Measurements from ENCODE around the gene ANKRD13A.

Gene ANKRD13A

GRCh38 chr12:110010853-110011723, 11.9 kb downstream of the ANKRD13A start:
- H3K4me3 ChIP-seq (ENCODE audit: low read length): no peak overlapping the region
- H3K27ac ChIP-seq (ENCODE audit: low read length): no peak overlapping the region
- H3K9ac ChIP-seq (ENCODE audit: low read depth, low read length): no peak overlapping the region
- no peaks in the 10 kb centered on the region for H3K27me3 ChIP-seq (ENCODE audit: insufficient read depth, low read length)
- H3K9me3 ChIP-seq (ENCODE audit: insufficient read depth, low read depth, low read length): no peaks in the 10 kb centered on the region
- H3K36me3 ChIP-seq (ENCODE audit: insufficient read depth, low read depth, low read length): 0 out of 2 replicates have a peak, but pooled peaks cover 4% of the 10 kb centered on the region
- no peaks in the 10 kb centered on the region for H3K4me1 ChIP-seq (ENCODE audit: insufficient read depth, low read length)

- Histone ChIP-seq H3K9me3 (ENCODE audit: insufficient read depth, low read depth, low read length) (no peaks in the 10 kb centered on the region), H3K27ac (ENCODE audit: low read length) (no peak overlapping the region), H3K27me3 (ENCODE audit: insufficient read depth, low read length) (no peaks in the 10 kb centered on the region), H3K9ac (ENCODE audit: low read depth, low read length) (no peak overlapping the region), H3K4me1 (ENCODE audit: insufficient read depth, low read length) (no peaks in the 10 kb centered on the region), H3K36me3 (ENCODE audit: insufficient read depth, low read depth, low read length) (0 out of 2 replicates have a peak, but pooled peaks cover 4% of the 10 kb centered on the region), H3K4me3 (ENCODE audit: low read length) (no peak overlapping the region)
Measured at GRCh38 chr12:110012137-110012536, 12.9 kb downstream of the ANKRD13A start.

GRCh38 chr12:110012659-110013058, 13.4 kb downstream of the ANKRD13A start:
- Histone ChIP-seq H3K4me1 (ENCODE audit: insufficient read depth, low read length) (no peaks in the 10 kb centered on the region), H3K9ac (ENCODE audit: low read depth, low read length) (no peak overlapping the region)

GRCh38 chr12:110015132-110015531, 15.9 kb downstream of the ANKRD13A start:
- Histone ChIP-seq H3K27ac (ENCODE audit: low read length) (no peak overlapping the region), H3K4me1 (ENCODE audit: insufficient read depth, low read length) (no peaks in the 10 kb centered on the region), H3K9ac (ENCODE audit: low read depth, low read length) (no peak overlapping the region), H3K27me3 (ENCODE audit: insufficient read depth, low read length) (no peaks in the 10 kb centered on the region), H3K9me3 (ENCODE audit: insufficient read depth, low read depth, low read length) (no peaks in the 10 kb centered on the region), H3K4me3 (ENCODE audit: low read length) (no peak overlapping the region), H3K36me3 (ENCODE audit: insufficient read depth, low read depth, low read length) (peaks cover 10% of the 10 kb centered on the region; the same call in 1 of the 2 replicates)

More at GRCh38 chr12:110012659-110013058, 13.4 kb downstream of the ANKRD13A start:
- Histone ChIP-seq H3K27ac (ENCODE audit: low read length) (no peak overlapping the region), H3K4me3 (ENCODE audit: low read length) (no peak overlapping the region), H3K36me3 (ENCODE audit: insufficient read depth, low read depth, low read length) (0 out of 2 replicates have a peak, but pooled peaks cover 4% of the 10 kb centered on the region), H3K9me3 (ENCODE audit: insufficient read depth, low read depth, low read length) (no peaks in the 10 kb centered on the region), H3K27me3 (ENCODE audit: insufficient read depth, low read length) (no peaks in the 10 kb centered on the region)

GRCh38 chr12:110020956-110021355, 21.7 kb downstream of the ANKRD13A start:
- Histone ChIP-seq H3K36me3 (ENCODE audit: insufficient read depth, low read depth, low read length) (peaks cover 5% of the 10 kb centered on the region; the same call in 1 of the 2 replicates), H3K27ac (ENCODE audit: low read length) (no peak overlapping the region), H3K27me3 (ENCODE audit: insufficient read depth, low read length) (no peaks in the 10 kb centered on the region), H3K4me1 (ENCODE audit: insufficient read depth, low read length) (peaks cover 13% of the 10 kb centered on the region; the same call in 1 of the 2 replicates), H3K4me3 (ENCODE audit: low read length) (no peak overlapping the region), H3K9me3 (ENCODE audit: insufficient read depth, low read depth, low read length) (no peaks in the 10 kb centered on the region), H3K9ac (ENCODE audit: low read depth, low read length) (no peak overlapping the region)

GRCh38 chr12:110023059-110023980, 24.1 kb downstream of the ANKRD13A start:
- H3K36me3 ChIP-seq (ENCODE audit: insufficient read depth, low read depth, low read length): peaks cover 14% of the 10 kb centered on the region; the same call in 1 of the 2 replicates
- H3K27ac ChIP-seq (ENCODE audit: low read length): no peak overlapping the region
- H3K27me3 ChIP-seq (ENCODE audit: insufficient read depth, low read length): no peaks in the 10 kb centered on the region
- peaks cover 13% of the 10 kb centered on the region; the same call in 1 of the 2 replicates for H3K4me1 ChIP-seq (ENCODE audit: insufficient read depth, low read length)
- H3K9me3 ChIP-seq (ENCODE audit: insufficient read depth, low read depth, low read length): no peaks in the 10 kb centered on the region
- no peak overlapping the region for H3K9ac ChIP-seq (ENCODE audit: low read depth, low read length)
- no peak overlapping the region for H3K4me3 ChIP-seq (ENCODE audit: low read length)

GRCh38 chr12:110024051-110024450, 24.8 kb downstream of the ANKRD13A start:
- Histone ChIP-seq H3K9me3 (ENCODE audit: insufficient read depth, low read depth, low read length) (no peaks in the 10 kb centered on the region), H3K4me3 (ENCODE audit: low read length) (no peak overlapping the region), H3K9ac (ENCODE audit: low read depth, low read length) (no peak overlapping the region), H3K27me3 (ENCODE audit: insufficient read depth, low read length) (no peaks in the 10 kb centered on the region), H3K36me3 (ENCODE audit: insufficient read depth, low read depth, low read length) (peaks cover 14% of the 10 kb centered on the region; the same call in 1 of the 2 replicates), H3K4me1 (ENCODE audit: insufficient read depth, low read length) (peaks cover 13% of the 10 kb centered on the region; the same call in 1 of the 2 replicates), H3K27ac (ENCODE audit: low read length) (no peak overlapping the region)

GRCh38 chr12:110028323-110028722, 29.1 kb downstream of the ANKRD13A start:
- Histone ChIP-seq H3K9ac (ENCODE audit: low read depth, low read length) (no peak overlapping the region), H3K27ac (ENCODE audit: low read length) (no peak overlapping the region), H3K4me1 (ENCODE audit: insufficient read depth, low read length) (peaks cover 9% of the 10 kb centered on the region; the same call in 1 of the 2 replicates), H3K27me3 (ENCODE audit: insufficient read depth, low read length) (no peaks in the 10 kb centered on the region), H3K36me3 (ENCODE audit: insufficient read depth, low read depth, low read length) (peaks cover 18% of the 10 kb centered on the region), H3K4me3 (ENCODE audit: low read length) (no peak overlapping the region), H3K9me3 (ENCODE audit: insufficient read depth, low read depth, low read length) (no peaks in the 10 kb centered on the region)

- Histone ChIP-seq H3K9ac (ENCODE audit: low read depth, low read length) (no peak overlapping the region), H3K9me3 (ENCODE audit: insufficient read depth, low read depth, low read length) (no peaks in the 10 kb centered on the region), H3K36me3 (ENCODE audit: insufficient read depth, low read depth, low read length) (peaks cover 22% of the 10 kb centered on the region), H3K27ac (ENCODE audit: low read length) (no peak overlapping the region), H3K4me3 (ENCODE audit: low read length) (no peak overlapping the region), H3K27me3 (ENCODE audit: insufficient read depth, low read length) (no peaks in the 10 kb centered on the region), H3K4me1 (ENCODE audit: insufficient read depth, low read length) (peaks cover under 1% of the 10 kb centered on the region; the same call in 1 of the 2 replicates)
Measured at GRCh38 chr12:110029290-110029815, 30.1 kb downstream of the ANKRD13A start.

- Histone ChIP-seq H3K27me3 (ENCODE audit: insufficient read depth, low read length) (no peaks in the 10 kb centered on the region), H3K4me3 (ENCODE audit: low read length) (no peak overlapping the region), H3K9me3 (ENCODE audit: insufficient read depth, low read depth, low read length) (no peaks in the 10 kb centered on the region), H3K36me3 (ENCODE audit: insufficient read depth, low read depth, low read length) (peaks cover 26% of the 10 kb centered on the region), H3K27ac (ENCODE audit: low read length) (no peak overlapping the region), H3K9ac (ENCODE audit: low read depth, low read length) (no peak overlapping the region), H3K4me1 (ENCODE audit: insufficient read depth, low read length) (peaks cover 6% of the 10 kb centered on the region; the same call in 1 of the 2 replicates)
Measured at GRCh38 chr12:110033888-110034287, 34.7 kb downstream of the ANKRD13A start.

- no peak overlapping the region for H3K9ac ChIP-seq (ENCODE audit: low read depth, low read length)
- H3K36me3 ChIP-seq (ENCODE audit: insufficient read depth, low read depth, low read length): peaks cover 23% of the 10 kb centered on the region; the same call in 1 of the 2 replicates
- H3K9me3 ChIP-seq (ENCODE audit: insufficient read depth, low read depth, low read length): no peaks in the 10 kb centered on the region
- no peak overlapping the region for H3K27ac ChIP-seq (ENCODE audit: low read length)
- no peak overlapping the region for H3K4me3 ChIP-seq (ENCODE audit: low read length)
- no peaks in the 10 kb centered on the region for H3K27me3 ChIP-seq (ENCODE audit: insufficient read depth, low read length)
- H3K4me1 ChIP-seq (ENCODE audit: insufficient read depth, low read length): peaks cover 12% of the 10 kb centered on the region; the same call in 1 of the 2 replicates
Measured at GRCh38 chr12:110035534-110036104, 36.4 kb downstream of the ANKRD13A start.
